Right atrium auricular region (tissue), 2 donors: ENCODE measurements around the gene FOXO1. TPM values are rescaled to one million over a fixed set of nuclear protein-coding genes. Genes with fewer than 3 reads are reported as not detected.

ENCODE experiments used
- DNase-seq: peaks from one replicate; pipeline ENCODE4 v3.0.0-alpha.2; 2019; ENCODE audit warnings: low spot score
- H3K27ac ChIP-seq, 2 donors: fragments of 200-600 bp; sonication (generic); 1 replicate in 1 of 2; 2 replicates in 1 of 2; pipeline ENCODE4 v1.5.1; 2016 to 2019
- H3K27me3 ChIP-seq, 2 donors: fragments of 200-600 bp; sonication (generic); one replicate each; pipeline versions ENCODE4 v1.5.1 to v1.6.0; 2017 to 2019
- H3K36me3 ChIP-seq: fragments of 200-600 bp; sonication (generic); one replicate; pipeline ENCODE4 v1.5.1; 2016
- H3K4me1 ChIP-seq, 2 donors: fragments of 200-600 bp; sonication (generic); one replicate each; pipeline versions ENCODE4 v1.5.1 to v1.6.0; 2017 to 2019
- H3K4me3 ChIP-seq, 2 donors: fragments of 200-600 bp; sonication (generic); 1 replicate in 1 of 2; 2 replicates in 1 of 2; pipeline ENCODE4 v1.5.1; 2017 to 2019; ENCODE audit warnings: mild to moderate bottlenecking in 1 of 2, moderate library complexity in 1 of 2
- H3K9me3 ChIP-seq, 2 donors: fragments of 200-600 bp; sonication (generic); one replicate each; pipeline ENCODE4 v1.5.1; 2019
- CTCF ChIP-seq, 2 donors: fragments of 200-600 bp; sonication (generic); IDR thresholded peaks; one replicate each; pipeline ENCODE4 v1.5.1; 2019; ENCODE audit warnings: antibody characterized with exemption in 2 of 2
- total RNA-seq, 2 donors: library from RNA; depleted of rRNA; stranded (reverse); fragments of >200 nt; gene quantifications; one replicate each; pipeline ENCODE4 v1.1.0, GENCODE V29; 2016

The FOXO1 gene
- total RNA-seq, 2 donors from 2014 or later = 17.3 to 32.7 TPM

GRCh38 chr13:40670307-40670706, 3.9 kb upstream of the FOXO1 start:
- peaks cover 0 to 15% of the 10 kb centered on the region in 2 donors for H3K4me1 ChIP-seq
- TF ChIP-seq CTCF (IDR thresholded peaks at IDR 0.05) = no peak
- no peaks in the 10 kb centered on the region for H3K27me3 ChIP-seq
- H3K36me3 ChIP-seq = no peaks in the 10 kb centered on the region
- no peak for DNase-seq
- no peaks in the 10 kb centered on the region for H3K9me3 ChIP-seq
- H3K27ac ChIP-seq = no peak overlapping the region
- H3K4me3 ChIP-seq = no peak overlapping the region

GRCh38 chr13:40668335-40668734, 1.9 kb upstream of the FOXO1 start:
- DNase-seq = peak; percentile 81
- peaks cover 0 to 20% of the 10 kb centered on the region in 2 donors for H3K4me1 ChIP-seq
- H3K27ac ChIP-seq = peak overlapping the region in 1 of 2 donors; percentile 91
- no peaks in the 10 kb centered on the region for H3K27me3 ChIP-seq
- peak in 1 of 2 donors; percentile 62 for TF ChIP-seq CTCF (IDR thresholded peaks at IDR 0.05)
- H3K4me3 ChIP-seq = peak overlapping the region in 1 of 2 donors; percentile 74
- H3K36me3 ChIP-seq = no peaks in the 10 kb centered on the region
- H3K9me3 ChIP-seq = no peaks in the 10 kb centered on the region

- no peak for DNase-seq
- Histone ChIP-seq H3K4me1 (peaks cover 0 to 26% of the 10 kb centered on the region in 2 donors), H3K9me3 (no peaks in the 10 kb centered on the region), H3K4me3 (peak overlapping the region; percentile 67 to 74), H3K27ac (peak overlapping the region; percentile 91 to 96), H3K27me3 (no peaks in the 10 kb centered on the region), H3K36me3 (no peaks in the 10 kb centered on the region)
- TF ChIP-seq CTCF (IDR thresholded peaks at IDR 0.05) = no peak
These were observed 1.2 kb upstream of the FOXO1 start for GRCh38 chr13:40667622-40667978.

- peak overlapping the region; percentile 67 to 74 for H3K4me3 ChIP-seq
- DNase-seq = no peak
- H3K9me3 ChIP-seq = no peaks in the 10 kb centered on the region
- peak overlapping the region; percentile 91 to 96 for H3K27ac ChIP-seq
- peaks cover 0 to 32% of the 10 kb centered on the region in 2 donors for H3K4me1 ChIP-seq
- TF ChIP-seq CTCF (IDR thresholded peaks at IDR 0.05) = no peak
- H3K36me3 ChIP-seq = no peaks in the 10 kb centered on the region
- no peaks in the 10 kb centered on the region for H3K27me3 ChIP-seq
These were observed 636 bp upstream of the FOXO1 start for GRCh38 chr13:40666933-40667621.

GRCh38 chr13:40665126-40666044, 1.1 kb downstream of the FOXO1 start:
- TF ChIP-seq CTCF (IDR thresholded peaks at IDR 0.05) = peak in 1 of 2 donors; percentile 15
- H3K4me1 ChIP-seq = peaks cover 0 to 46% of the 10 kb centered on the region in 2 donors
- H3K36me3 ChIP-seq = no peaks in the 10 kb centered on the region
- no peak for DNase-seq
- H3K9me3 ChIP-seq = no peaks in the 10 kb centered on the region
- peak overlapping the region; percentile 67 to 74 for H3K4me3 ChIP-seq
- peak overlapping the region; percentile 91 to 96 for H3K27ac ChIP-seq
- H3K27me3 ChIP-seq = no peaks in the 10 kb centered on the region
